Measurements from ENCODE around the gene KCNK5.

DNA sequence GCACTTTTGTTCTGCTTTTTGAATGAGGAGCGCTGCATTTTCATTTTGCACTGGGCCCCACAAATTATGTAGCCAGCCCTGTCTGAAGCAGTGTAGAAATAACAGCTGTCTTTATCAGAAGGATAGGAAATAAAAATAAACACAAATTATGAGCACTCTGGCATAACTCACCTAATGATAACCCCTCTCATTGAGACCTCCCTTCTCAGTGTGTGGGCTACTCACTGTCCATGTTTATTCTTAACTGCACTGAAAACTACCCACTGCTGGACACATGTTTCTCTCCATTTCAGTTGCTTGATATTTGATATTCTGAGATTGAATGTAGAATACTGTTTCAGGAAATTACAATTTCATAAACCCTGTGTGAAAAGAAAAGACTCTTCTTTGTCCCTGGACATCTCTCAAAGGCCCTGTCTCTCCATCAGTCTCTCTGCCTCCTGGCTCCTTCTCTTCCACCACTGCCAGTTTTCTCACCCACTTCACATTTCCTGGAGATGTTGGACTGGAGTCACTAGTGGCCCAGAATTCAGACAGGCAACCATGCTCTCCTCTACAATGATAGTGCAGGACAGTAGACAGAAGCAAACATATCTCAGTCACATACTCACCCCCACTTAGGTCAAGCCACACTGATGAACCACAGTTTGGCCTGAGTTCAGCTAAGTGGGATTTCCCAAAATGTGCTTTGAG lies 84.6 kb downstream of the KCNK5 start:
- no peak for TF ChIP-seq POLR2A (IDR thresholded peaks at IDR 0.05)
- TF ChIP-seq, protein P1, sequence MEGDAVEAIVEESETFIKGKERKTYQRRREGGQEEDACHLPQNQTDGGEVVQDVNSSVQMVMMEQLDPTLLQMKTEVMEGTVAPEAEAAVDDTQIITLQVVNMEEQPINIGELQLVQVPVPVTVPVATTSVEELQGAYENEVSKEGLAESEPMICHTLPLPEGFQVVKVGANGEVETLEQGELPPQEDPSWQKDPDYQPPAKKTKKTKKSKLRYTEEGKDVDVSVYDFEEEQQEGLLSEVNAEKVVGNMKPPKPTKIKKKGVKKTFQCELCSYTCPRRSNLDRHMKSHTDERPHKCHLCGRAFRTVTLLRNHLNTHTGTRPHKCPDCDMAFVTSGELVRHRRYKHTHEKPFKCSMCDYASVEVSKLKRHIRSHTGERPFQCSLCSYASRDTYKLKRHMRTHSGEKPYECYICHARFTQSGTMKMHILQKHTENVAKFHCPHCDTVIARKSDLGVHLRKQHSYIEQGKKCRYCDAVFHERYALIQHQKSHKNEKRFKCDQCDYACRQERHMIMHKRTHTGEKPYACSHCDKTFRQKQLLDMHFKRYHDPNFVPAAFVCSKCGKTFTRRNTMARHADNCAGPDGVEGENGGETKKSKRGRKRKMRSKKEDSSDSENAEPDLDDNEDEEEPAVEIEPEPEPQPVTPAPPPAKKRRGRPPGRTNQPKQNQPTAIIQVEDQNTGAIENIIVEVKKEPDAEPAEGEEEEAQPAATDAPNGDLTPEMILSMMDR (IDR thresholded peaks at IDR 0.05): no peak

Measured in uterus (tissue), 2 donors.